Esophagus squamous epithelium (tissue), 4 donors: ENCODE measurements around the gene UQCR10.

ENCODE experiments used
- CTCF ChIP-seq, 6 experiments: fragments of 450-650 bp in 4 of 6; fragments of 200-600 bp in 2 of 6; sonication (generic) in 2 of 6; IDR thresholded peaks; one replicate each; pipeline ENCODE4 v1.5.1; 2016 to 2019; ENCODE audit warnings: antibody characterized with exemption in 6 of 6, mild to moderate bottlenecking in 4 of 6, moderate library complexity in 4 of 6
- POLR2A ChIP-seq, 4 donors: fragments of 450-650 bp; IDR thresholded peaks; one replicate each; pipeline ENCODE4 v1.6.1; 2017; ENCODE audit warnings: antibody characterized with exemption in 4 of 4, mild to moderate bottlenecking in 4 of 4, moderate library complexity in 3 of 4

GRCh38 chr22:29741926-29742325, 25.2 kb upstream of the UQCR10 start:
- TF ChIP-seq CTCF (IDR thresholded peaks at IDR 0.05) (no peak), POLR2A (IDR thresholded peaks at IDR 0.05) (no peak)
